ENCODE data around the gene TTC33.

DNA sequence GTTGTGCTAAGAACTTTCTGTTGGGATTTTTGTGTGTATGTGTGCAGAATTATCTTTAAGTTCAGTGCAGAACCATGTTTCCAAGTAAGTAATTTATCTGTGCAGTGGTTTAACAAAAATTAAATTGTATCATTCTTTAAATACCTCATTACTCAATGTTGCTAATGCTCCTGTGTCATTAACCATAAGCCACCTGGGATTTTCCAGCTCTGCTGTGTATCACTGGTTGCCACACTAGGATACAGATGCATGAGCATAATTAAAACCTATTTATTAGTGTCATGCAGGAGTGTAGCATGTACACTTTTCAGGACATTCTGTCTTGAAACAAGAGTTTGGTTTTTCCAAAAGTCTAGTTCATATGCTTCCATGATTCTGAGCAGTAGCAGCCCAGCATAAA, 196.5 kb downstream of the TTC33 start:
- TF ChIP-seq, protein P1, sequence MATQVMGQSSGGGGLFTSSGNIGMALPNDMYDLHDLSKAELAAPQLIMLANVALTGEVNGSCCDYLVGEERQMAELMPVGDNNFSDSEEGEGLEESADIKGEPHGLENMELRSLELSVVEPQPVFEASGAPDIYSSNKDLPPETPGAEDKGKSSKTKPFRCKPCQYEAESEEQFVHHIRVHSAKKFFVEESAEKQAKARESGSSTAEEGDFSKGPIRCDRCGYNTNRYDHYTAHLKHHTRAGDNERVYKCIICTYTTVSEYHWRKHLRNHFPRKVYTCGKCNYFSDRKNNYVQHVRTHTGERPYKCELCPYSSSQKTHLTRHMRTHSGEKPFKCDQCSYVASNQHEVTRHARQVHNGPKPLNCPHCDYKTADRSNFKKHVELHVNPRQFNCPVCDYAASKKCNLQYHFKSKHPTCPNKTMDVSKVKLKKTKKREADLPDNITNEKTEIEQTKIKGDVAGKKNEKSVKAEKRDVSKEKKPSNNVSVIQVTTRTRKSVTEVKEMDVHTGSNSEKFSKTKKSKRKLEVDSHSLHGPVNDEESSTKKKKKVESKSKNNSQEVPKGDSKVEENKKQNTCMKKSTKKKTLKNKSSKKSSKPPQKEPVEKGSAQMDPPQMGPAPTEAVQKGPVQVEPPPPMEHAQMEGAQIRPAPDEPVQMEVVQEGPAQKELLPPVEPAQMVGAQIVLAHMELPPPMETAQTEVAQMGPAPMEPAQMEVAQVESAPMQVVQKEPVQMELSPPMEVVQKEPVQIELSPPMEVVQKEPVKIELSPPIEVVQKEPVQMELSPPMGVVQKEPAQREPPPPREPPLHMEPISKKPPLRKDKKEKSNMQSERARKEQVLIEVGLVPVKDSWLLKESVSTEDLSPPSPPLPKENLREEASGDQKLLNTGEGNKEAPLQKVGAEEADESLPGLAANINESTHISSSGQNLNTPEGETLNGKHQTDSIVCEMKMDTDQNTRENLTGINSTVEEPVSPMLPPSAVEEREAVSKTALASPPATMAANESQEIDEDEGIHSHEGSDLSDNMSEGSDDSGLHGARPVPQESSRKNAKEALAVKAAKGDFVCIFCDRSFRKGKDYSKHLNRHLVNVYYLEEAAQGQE (IDR thresholded peaks at IDR 0.05; ENCODE audit: insufficient read depth in 1 of 2, low read depth in 2 of 2, low read length in 2 of 2) = no peak
- no peak for TF ChIP-seq POLR2AphosphoS5 (IDR thresholded peaks at IDR 0.05; ENCODE audit: low read depth, low read length)
- TF ChIP-seq SIN3A (IDR thresholded peaks at IDR 0.05; ENCODE audit: borderline replicate concordance, insufficient read depth, low read length) = no peak
- no peak for TF ChIP-seq TAF1 (IDR thresholded peaks at IDR 0.05; ENCODE audit: borderline replicate concordance, insufficient read depth, low read length)
- no peak for TF ChIP-seq FOXP2 (optimal IDR thresholded peaks at IDR 0.05; ENCODE audit: borderline replicate concordance, extremely low read depth, extremely low read length, insufficient read depth)
